ENCODE results near the gene ANKRD53.

The ANKRD53 gene

GRCh38 chr2:70964596-70965386 lies 13.6 kb upstream of the ANKRD53 start:
- DNase-seq (ENCODE audit: low spot score) (no peak), FAIRE-seq (no peak)

- no peak for FAIRE-seq
- DNase-seq (ENCODE audit: low spot score) = no peak
These were observed 12.9 kb upstream of the ANKRD53 start for GRCh38 chr2:70965506-70965905.

GRCh38 chr2:70966681-70967080 lies 11.7 kb upstream of the ANKRD53 start:
- DNase-seq (ENCODE audit: low spot score) (no peak), FAIRE-seq (no peak)

GRCh38 chr2:70967189-70967588 lies 11.2 kb upstream of the ANKRD53 start:
- DNase-seq (ENCODE audit: low spot score) (no peak), FAIRE-seq (no peak)

GRCh38 chr2:70974592-70974991 lies 3.8 kb upstream of the ANKRD53 start:
- no peak for DNase-seq (ENCODE audit: low spot score)
- no peak for FAIRE-seq

- DNase-seq (ENCODE audit: low spot score) (no peak), FAIRE-seq (no peak)
These were observed 3.2 kb upstream of the ANKRD53 start for GRCh38 chr2:70975237-70975636.

GRCh38 chr2:70977605-70978205 lies 725 bp upstream of the ANKRD53 start:
- DNase-seq (ENCODE audit: low spot score) (no peak), FAIRE-seq (no peak)

- DNase-seq (ENCODE audit: low spot score) (no peak), FAIRE-seq (no peak)
These were observed 704 bp downstream of the ANKRD53 start for GRCh38 chr2:70979180-70979488.

GRCh38 chr2:70979626-70980025 lies 1.2 kb downstream of the ANKRD53 start:
- DNase-seq (ENCODE audit: low spot score) = no peak
- FAIRE-seq = no peak

- no peak for DNase-seq (ENCODE audit: low spot score)
- no peak for FAIRE-seq
These were observed 3.0 kb downstream of the ANKRD53 start for GRCh38 chr2:70981421-70981820.

- no peak for FAIRE-seq
- DNase-seq (ENCODE audit: low spot score) = no peak
These were observed 3.7 kb downstream of the ANKRD53 start for GRCh38 chr2:70981866-70982810.

- no peak for DNase-seq (ENCODE audit: low spot score)
- FAIRE-seq = no peak
These were observed 4.5 kb downstream of the ANKRD53 start for GRCh38 chr2:70982971-70983370.

- DNase-seq (ENCODE audit: low spot score) = no peak
- FAIRE-seq = no peak
These were observed 5.2 kb downstream of the ANKRD53 start for GRCh38 chr2:70983506-70984227.

GRCh38 chr2:70984228-70984575 lies 5.8 kb downstream of the ANKRD53 start:
- FAIRE-seq (no peak), DNase-seq (ENCODE audit: low spot score) (no peak)

GRCh38 chr2:70984576-70985282 lies 6.3 kb downstream of the ANKRD53 start:
- no peak for FAIRE-seq
- DNase-seq (ENCODE audit: low spot score) = no peak

GRCh38 chr2:70985283-70985688 lies 6.9 kb downstream of the ANKRD53 start:
- no peak for FAIRE-seq
- no peak for DNase-seq (ENCODE audit: low spot score)

GRCh38 chr2:70985956-70986355 lies 7.5 kb downstream of the ANKRD53 start:
- no peak for FAIRE-seq

GRCh38 chr2:70986499-70987189 lies 8.2 kb downstream of the ANKRD53 start:
- no peak for FAIRE-seq
- no peak for DNase-seq (ENCODE audit: low spot score)

More at GRCh38 chr2:70985956-70986355, 7.5 kb downstream of the ANKRD53 start:
- DNase-seq (ENCODE audit: low spot score) = no peak

GRCh38 chr2:70987386-70987785 lies 9.0 kb downstream of the ANKRD53 start:
- FAIRE-seq = no peak
- DNase-seq (ENCODE audit: low spot score) = no peak

- FAIRE-seq (no peak), DNase-seq (ENCODE audit: low spot score) (no peak)
These were observed 9.7 kb downstream of the ANKRD53 start for GRCh38 chr2:70988151-70988550.
